ENCODE results near the gene ZSWIM8. TPM values are rescaled to one million over a fixed set of nuclear protein-coding genes. Genes with fewer than 3 reads are reported as not detected.
A peak's percentile ranks its signal among the peaks of the same experiment; 100 is the strongest.

ZSWIM8 gene
- total RNA-seq, 4 donors from 2014 or later = 48.4 to 121 (median 101) TPM

DNA sequence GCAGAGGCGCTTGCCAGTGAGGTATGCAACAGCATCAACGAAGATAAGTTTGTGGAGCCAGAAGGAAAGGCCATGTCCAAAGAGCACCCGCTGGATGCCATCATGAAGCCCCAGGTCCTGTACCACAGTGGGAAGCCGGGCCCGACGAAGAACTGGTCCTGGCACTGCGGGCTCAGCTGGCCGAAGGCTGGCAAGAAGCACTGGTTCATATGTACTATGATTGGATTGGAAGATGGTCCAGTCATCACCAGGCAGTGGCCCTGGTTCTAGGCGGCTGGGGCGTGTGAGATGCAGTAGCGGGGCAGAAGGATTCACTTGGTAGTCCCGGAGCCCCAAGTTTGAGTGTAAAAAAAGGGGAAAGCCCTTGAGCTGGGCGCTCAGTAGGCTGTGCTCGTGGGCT is 22.1 kb downstream of the ZSWIM8 start:
- Histone ChIP-seq H3K27ac (no peak overlapping the region), H3K4me1 (peaks cover 0 to 45% (median 17%) of the 10 kb centered on the region in 3 donors), H3K36me3 (peaks cover 0 to 73% of the 10 kb centered on the region in 2 donors), H3K27me3 (no peaks in the 10 kb centered on the region), H3K4me3 (no peak overlapping the region), H3K9me3 (no peaks in the 10 kb centered on the region)
- no peak for ATAC-seq
- WGBS, 2 donors (ENCODE audit: low coverage in 1 of 2) = 86 to 90% methylated on average over 2 of the region's 14 CpGs
- TF ChIP-seq POLR2A (IDR thresholded peaks at IDR 0.05) (no peak), EP300 (IDR thresholded peaks at IDR 0.05) (no peak)

DNA sequence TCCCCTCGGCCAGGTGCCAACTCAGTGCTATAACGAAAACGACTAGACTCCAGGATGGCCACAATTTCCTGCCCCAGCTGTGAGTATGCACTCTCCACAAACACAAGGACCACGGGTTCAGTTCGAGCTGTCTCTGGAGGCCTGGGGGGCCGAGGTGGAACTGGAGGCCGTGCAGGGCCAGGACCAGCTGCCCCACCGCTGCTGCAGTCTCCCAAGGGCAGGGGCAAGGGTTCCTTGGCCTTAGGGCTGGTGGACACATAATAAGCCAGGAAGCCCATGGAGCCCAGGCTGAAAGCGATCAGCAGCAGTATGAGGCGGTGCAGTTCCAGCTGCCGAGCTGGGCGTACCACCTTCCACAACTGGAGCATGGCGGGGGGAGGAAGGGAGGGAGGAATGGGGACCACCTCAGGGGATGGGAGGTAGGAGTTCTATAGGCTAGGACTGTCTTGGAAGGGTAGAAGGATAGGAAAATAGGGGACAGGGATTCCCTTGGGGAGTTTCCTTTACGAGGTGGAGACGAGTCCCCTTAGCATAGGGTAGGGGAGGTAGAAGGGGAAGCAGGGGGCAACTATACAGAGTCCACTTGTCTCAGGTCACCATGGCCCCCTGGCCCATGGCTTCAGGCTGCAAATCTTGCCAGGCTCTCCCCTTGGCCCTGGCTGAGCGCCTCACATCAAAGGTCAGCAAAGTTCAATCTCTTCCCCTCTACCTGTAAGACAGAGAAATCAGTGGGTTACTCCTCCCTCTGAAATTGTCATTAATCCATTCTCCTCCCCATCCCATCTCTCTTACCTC is 22.8 kb downstream of the ZSWIM8 start:
- no peak for ATAC-seq
- Histone ChIP-seq H3K9me3 (no peaks in the 10 kb centered on the region), H3K4me3 (peak overlapping the region in 1 of 2 donors; percentile 3), H3K27me3 (no peaks in the 10 kb centered on the region), H3K27ac (no peak overlapping the region), H3K4me1 (peaks cover 0 to 45% (median 17%) of the 10 kb centered on the region in 3 donors), H3K36me3 (peaks cover 0 to 72% of the 10 kb centered on the region in 2 donors)
- TF ChIP-seq POLR2A (IDR thresholded peaks at IDR 0.05) (no peak), POLR2AphosphoS5 (IDR thresholded peaks at IDR 0.05) (no peak), EP300 (IDR thresholded peaks at IDR 0.05) (no peak)
- TF ChIP-seq, protein P1, sequence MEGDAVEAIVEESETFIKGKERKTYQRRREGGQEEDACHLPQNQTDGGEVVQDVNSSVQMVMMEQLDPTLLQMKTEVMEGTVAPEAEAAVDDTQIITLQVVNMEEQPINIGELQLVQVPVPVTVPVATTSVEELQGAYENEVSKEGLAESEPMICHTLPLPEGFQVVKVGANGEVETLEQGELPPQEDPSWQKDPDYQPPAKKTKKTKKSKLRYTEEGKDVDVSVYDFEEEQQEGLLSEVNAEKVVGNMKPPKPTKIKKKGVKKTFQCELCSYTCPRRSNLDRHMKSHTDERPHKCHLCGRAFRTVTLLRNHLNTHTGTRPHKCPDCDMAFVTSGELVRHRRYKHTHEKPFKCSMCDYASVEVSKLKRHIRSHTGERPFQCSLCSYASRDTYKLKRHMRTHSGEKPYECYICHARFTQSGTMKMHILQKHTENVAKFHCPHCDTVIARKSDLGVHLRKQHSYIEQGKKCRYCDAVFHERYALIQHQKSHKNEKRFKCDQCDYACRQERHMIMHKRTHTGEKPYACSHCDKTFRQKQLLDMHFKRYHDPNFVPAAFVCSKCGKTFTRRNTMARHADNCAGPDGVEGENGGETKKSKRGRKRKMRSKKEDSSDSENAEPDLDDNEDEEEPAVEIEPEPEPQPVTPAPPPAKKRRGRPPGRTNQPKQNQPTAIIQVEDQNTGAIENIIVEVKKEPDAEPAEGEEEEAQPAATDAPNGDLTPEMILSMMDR (IDR thresholded peaks at IDR 0.05) = no peak
- 97 to 100% methylated on average over 2 to 3 of the region's 16 CpGs for WGBS, 2 donors (ENCODE audit: low coverage in 1 of 2)

DNA sequence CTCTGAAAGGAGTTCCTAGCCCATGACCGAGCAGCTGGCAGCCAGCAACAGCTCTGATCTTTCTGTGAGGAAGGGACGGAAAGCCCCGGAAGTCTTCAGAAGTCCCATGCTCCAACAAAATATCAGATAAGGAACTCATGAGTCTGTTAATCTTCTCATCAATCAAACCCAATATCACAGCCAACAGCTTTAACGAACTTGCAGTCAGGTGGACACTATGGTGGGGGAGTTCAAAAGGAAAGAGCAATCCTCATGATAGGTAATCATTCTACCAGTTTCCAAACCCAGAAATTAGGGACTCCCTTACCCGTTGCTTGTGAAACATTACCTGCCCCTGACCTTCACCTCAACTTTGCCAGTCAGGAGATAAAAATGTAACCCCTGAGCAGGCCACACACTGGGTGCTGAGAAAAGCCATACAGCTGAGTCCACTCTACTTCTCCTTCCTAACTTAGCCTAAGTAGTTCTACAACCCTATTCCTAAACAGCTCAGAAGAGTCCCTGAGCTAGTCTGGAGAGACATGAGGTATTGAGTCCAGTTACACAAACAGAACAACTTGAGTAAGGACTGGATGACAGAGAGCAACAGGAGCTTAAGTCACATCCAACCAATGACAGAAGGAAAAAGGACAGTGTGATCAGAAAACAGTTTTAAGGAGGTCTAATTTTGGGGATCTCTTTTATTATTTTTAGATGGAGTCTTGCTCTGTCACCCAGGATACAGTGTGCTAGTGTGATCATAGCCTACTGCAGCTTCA is 23.8 kb downstream of the ZSWIM8 start:
- 38 to 69% methylated on average over 5 of the region's 5 CpGs for WGBS, 2 donors (ENCODE audit: low coverage in 1 of 2)
- ATAC-seq = no peak
- Histone ChIP-seq H3K4me3 (peak overlapping the region in 1 of 2 donors; percentile 87), H3K9me3 (no peaks in the 10 kb centered on the region), H3K4me1 (peaks cover 0 to 45% (median 17%) of the 10 kb centered on the region in 3 donors), H3K27me3 (no peaks in the 10 kb centered on the region), H3K27ac (peak overlapping the region in 1 of 4 donors; percentile 95), H3K36me3 (peaks cover 0 to 72% of the 10 kb centered on the region in 2 donors)
- TF ChIP-seq POLR2AphosphoS5 (IDR thresholded peaks at IDR 0.05) = no peak
- no peak for TF ChIP-seq EP300 (IDR thresholded peaks at IDR 0.05)
- no peak for TF ChIP-seq POLR2A (IDR thresholded peaks at IDR 0.05)
- TF ChIP-seq, protein P1 (IDR thresholded peaks at IDR 0.05) = no peak

DNA sequence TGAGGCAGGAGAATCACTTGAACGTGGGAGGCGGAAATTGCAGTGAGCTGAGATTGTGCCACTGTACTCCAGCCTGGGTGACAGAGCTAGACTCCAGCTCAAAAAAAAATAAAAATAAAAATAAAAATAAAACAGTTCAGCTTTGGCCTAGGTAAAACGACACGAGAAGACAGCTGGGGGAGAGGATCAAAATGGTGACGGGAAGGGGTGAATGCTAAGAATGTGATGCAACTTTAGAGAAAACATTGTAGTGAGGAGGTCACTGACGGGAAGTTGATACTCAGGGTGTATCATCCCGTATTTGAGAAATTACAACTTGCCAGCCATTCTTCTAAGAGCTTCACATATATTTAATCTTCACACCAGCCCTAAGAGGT is 24.9 kb downstream of the ZSWIM8 start:
- 59 to 69% methylated on average over 5 to 7 of the region's 7 CpGs for WGBS, 2 donors (ENCODE audit: low coverage in 1 of 2)
- H3K36me3 ChIP-seq = peaks cover 0 to 72% of the 10 kb centered on the region in 2 donors
- peak; percentile 16 for TF ChIP-seq POLR2AphosphoS5 (IDR thresholded peaks at IDR 0.05)
- no peak for TF ChIP-seq EP300 (IDR thresholded peaks at IDR 0.05)
- peak overlapping the region; percentile 67 to 87 for H3K4me3 ChIP-seq
- H3K27me3 ChIP-seq = no peaks in the 10 kb centered on the region
- H3K9me3 ChIP-seq = no peaks in the 10 kb centered on the region
- no peak for ATAC-seq
- H3K4me1 ChIP-seq = peaks cover 0 to 45% (median 17%) of the 10 kb centered on the region in 3 donors
- peak overlapping the region in 3 of 4 donors; percentile 93 to 96 (median 95) for H3K27ac ChIP-seq

DNA sequence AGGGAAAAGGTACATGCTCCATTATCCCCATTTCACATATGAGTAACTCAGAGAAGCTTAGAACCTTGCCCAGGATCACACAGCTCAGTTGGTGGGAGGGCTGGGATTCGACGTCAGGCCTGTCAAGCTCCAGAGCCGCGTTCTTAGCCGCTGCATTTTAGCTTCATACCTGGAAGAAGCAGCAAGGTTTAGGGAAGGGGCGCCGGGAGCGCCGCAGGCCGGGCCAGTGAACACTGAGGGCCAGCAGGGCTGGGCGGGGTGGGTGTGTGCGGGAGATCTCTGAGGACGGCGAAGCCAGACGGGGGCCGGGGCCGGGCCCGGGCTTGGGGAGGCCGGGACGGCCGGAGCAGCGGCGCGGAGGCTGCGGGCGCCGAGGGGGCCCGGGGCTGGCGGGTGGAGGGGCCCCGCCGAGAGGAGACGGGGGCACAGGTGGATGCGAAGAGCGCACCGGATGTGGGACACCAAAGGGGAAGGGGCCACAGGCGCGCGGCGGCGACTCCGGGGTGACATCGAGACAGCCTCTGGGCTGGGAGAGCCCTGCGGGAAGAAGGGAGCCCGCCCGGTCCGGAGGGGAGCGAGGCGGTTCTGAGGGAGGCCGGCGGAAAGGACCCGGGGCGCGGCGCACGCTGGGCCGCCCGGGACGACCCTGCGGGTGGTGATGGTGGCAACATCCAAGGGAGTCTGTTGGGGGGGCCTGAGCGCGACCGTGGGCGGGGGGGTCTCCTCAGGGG is 25.5 kb downstream of the ZSWIM8 start:
- peak; percentile 41 for ATAC-seq
- Histone ChIP-seq H3K27ac (peak overlapping the region; percentile 74 to 96 (median 94)), H3K9me3 (no peaks in the 10 kb centered on the region), H3K27me3 (no peaks in the 10 kb centered on the region), H3K4me3 (peak overlapping the region; percentile 67 to 87), H3K36me3 (peaks cover 0 to 72% of the 10 kb centered on the region in 2 donors), H3K4me1 (peaks cover 0 to 45% (median 17%) of the 10 kb centered on the region in 3 donors)
- TF ChIP-seq POLR2A (IDR thresholded peaks at IDR 0.05) (no peak), POLR2AphosphoS5 (IDR thresholded peaks at IDR 0.05) (no peak), EP300 (IDR thresholded peaks at IDR 0.05) (no peak)
- TF ChIP-seq, protein P1 (IDR thresholded peaks at IDR 0.05) = no peak
- WGBS, 2 donors (ENCODE audit: low coverage in 1 of 2) = 0% methylated on average over 3 to 7 of the region's 63 CpGs
